Lower lobe of right lung (tissue), 2 donors: ENCODE results near the gene DIP2C. TPM values are rescaled to one million over a fixed set of nuclear protein-coding genes. Genes with fewer than 3 reads are reported as not detected.

Experiments
- ATAC-seq, 2 donors: fragments of 200-7000 bp; cut with Tn5 transposase; one replicate each; pipeline ENCODE4 v1.9.1; 2020 to 2022; ENCODE audit warnings: mild to moderate bottlenecking in 2 of 2, moderate library complexity in 2 of 2
- DNase-seq: peaks from one replicate; pipeline ENCODE4 v3.0.0-alpha.2; 2020
- H3K27ac ChIP-seq: fragments of 200-600 bp; one replicate; pipeline ENCODE4 v1.8.0; 2022
- H3K27me3 ChIP-seq: fragments of 200-600 bp; one replicate; pipeline ENCODE4 v1.8.0; 2022; ENCODE audit warnings: low read depth
- H3K36me3 ChIP-seq: fragments of 200-600 bp; one replicate; pipeline ENCODE4 v1.8.0; 2022; ENCODE audit warnings: mild to moderate bottlenecking
- H3K4me1 ChIP-seq: fragments of 200-600 bp; one replicate; pipeline ENCODE4 v1.8.0; 2022
- H3K4me3 ChIP-seq: fragments of 200-600 bp; one replicate; pipeline ENCODE4 v1.8.0; 2022; ENCODE audit warnings: mild to moderate bottlenecking
- H3K9me3 ChIP-seq: fragments of 200-600 bp; one replicate; pipeline ENCODE4 v1.8.0; 2022
- CTCF ChIP-seq: fragments of 200-600 bp; IDR thresholded peaks from one replicate; pipeline ENCODE4 v1.8.0; 2022; ENCODE audit warnings: antibody characterized with exemption, mild to moderate bottlenecking
- intact Hi-C: fragments of 100-400 bp; cut with DNase I; formaldehyde crosslinking; loops from one replicate; pipeline ENCODE4 v1.11.0; 2022
- microRNA-seq: library from miRNA; unstranded; fragments of <30 nt; microRNA quantifications from one replicate; pipeline ENCODE4 v1.2.0, GENCODE V29; 2020; ENCODE audit warnings: borderline number of aligned reads
- total RNA-seq: library from RNA; stranded (reverse); fragmentation: NEBNext Ultra II Directional; extraction: Animal tissue kit (Norgen Biotek cat#: 25700); gene quantifications from one replicate; pipeline ENCODE4 v1.2.1, GENCODE V29; 2021
- donor health status: DM: no; HTN: yes; CAD: no; lungs with severe emphysema.

The DIP2C gene
- total RNA-seq, 1 donor from 2014 or later: 15.1 TPM

GRCh38 chr10:224571-224970, 464.9 kb downstream of the DIP2C start:
- intact Hi-C loops: no loop called here
- no peak for DNase-seq
- no peak for TF ChIP-seq CTCF
- Histone ChIP-seq H3K27ac (no peak overlapping the region), H3K4me1 (peaks cover 8% of the 10 kb centered on the region), H3K9me3 (no peaks in the 10 kb centered on the region), H3K36me3 (no peaks in the 10 kb centered on the region), H3K4me3 (no peak overlapping the region), H3K27me3 (no peaks in the 10 kb centered on the region)
- ATAC-seq: no peak

Small RNAs within 50 kb of the gene (microRNA-seq; reads per million reads assigned to microRNA genes)
- gene MIR5699: not detected

Other genes with a start within 250 kb of the DIP2C start
- gene LARP4B, start 242.0 kb upstream of the DIP2C start, total RNA-seq: 114 TPM